HG03066 (cell line): ENCODE measurements around the gene NIPAL3.
A peak's percentile ranks its signal among the peaks of the same experiment; 100 is the strongest.

ENCODE experiments used
- ATAC-seq: cut with Tn5 transposase; IDR thresholded peaks from one replicate; pipeline ENCODE4 v1.9.1; 2021; ENCODE audit warnings: low read depth; ENCODE audit not compliant: unreplicated experiment

The NIPAL3 gene

DNA sequence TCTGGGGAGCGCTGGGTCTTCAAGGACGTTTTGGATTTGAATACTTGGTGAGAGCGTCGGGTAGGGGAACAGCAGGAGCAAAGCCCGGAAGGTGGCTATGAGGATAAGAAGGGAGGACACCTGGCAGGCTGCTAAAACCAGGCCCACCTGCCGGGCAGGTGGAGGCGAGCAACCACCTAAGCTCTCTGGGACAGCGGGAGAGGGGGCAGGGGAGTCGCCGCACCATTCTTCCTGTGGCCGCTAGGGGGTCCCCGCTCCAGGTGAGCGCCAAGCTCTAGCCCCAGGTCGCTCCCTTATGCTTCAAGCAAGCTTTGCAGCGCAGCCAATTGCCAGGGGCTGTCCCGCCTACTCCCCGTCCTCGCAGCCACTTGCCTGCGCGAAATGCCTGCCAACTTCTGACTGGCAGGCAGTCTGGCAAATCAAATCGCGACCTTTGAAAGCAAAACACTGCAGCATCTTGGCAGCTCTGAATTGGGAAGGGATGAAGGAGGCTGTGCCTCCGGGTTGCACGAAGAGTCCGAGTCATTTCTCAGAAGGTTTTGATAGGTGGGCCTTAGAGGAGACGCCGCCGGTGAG, at the start of gene NIPAL3:
Gene NIPAL3 (plus strand): TSS at position 469 of the 576 bp plus-strand sequence. CDS start 3,746 bp downstream, outside the sequence.
- peak; percentile 94 for ATAC-seq

DNA sequence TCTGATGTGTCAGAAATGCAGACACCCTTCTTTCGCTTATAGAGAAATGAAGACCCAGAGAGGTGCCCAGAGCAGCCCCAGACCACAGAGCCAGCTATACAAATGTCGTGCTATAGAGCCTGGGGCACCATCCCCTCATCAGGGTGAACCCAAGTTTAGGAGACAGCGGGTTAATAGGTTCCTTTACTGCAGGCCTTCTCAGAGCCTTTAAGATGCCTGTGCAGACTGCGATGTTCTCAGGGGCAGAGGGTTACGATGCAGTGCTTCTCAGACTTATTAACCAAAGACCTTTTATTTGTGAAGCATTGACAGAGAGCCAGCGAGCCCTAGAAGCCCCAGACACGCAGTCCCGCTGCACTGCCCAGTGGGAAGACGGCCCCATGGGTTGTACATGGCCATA, 48.9 kb upstream of the NIPAL3 start:
- ATAC-seq: no peak

DNA sequence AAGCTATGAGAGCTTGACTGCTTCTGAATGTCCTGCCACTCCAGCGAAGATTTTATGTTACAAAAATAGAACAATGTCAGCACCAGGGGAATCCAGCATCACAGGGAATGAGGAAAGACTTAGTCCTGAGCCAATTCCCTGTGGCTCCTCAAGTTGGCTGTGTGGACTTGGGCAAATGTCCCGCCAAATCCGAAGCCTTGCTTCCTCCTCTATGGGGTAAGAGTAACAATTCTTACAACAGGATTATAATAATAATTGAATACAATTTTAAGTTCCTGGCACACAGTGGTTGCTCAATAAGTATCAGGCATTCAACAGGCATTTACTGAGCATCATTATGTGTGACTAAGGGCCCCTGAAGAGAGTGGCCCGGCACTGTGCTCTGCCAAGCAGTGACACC, 46.4 kb upstream of the NIPAL3 start:
- no peak for ATAC-seq

DNA sequence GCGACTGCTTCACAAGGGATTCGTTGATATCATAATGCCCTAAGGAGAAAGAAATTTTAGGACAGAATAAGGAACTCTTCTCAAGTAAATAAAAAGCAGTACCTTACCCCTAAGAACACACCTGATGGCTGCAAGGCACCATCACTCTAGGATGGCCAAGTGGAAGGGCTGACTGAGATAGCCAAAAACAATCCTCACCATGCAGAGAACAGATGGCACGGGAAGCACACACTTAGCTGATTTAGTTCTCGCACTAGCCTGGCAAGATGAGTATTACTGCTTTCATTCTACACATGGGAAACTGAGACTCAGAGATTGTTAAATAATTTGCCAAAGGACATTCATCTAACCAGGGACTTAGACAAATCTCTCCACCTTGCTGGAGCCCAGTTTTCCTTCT, 45.8 kb upstream of the NIPAL3 start:
- ATAC-seq: no peak

DNA sequence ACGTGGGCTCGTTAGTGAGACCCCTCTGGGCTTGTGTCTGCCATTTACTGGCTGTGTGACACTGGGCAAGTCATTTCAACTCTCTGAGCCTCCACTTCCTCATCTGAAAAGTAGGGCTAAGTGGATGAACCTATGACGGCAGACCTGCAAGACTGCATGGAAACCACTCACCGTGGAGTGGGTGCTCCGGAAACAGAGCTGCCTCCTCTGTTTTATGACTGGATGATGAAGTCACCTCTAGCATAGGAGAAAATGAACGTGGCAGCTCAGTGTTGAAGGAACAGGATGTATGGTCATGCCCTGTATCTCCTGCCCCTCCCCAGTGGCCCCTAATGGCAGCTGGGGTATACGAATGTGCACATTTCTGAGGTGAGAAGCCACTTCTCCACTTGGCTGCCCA, 42.6 kb upstream of the NIPAL3 start:
- ATAC-seq: no peak

DNA sequence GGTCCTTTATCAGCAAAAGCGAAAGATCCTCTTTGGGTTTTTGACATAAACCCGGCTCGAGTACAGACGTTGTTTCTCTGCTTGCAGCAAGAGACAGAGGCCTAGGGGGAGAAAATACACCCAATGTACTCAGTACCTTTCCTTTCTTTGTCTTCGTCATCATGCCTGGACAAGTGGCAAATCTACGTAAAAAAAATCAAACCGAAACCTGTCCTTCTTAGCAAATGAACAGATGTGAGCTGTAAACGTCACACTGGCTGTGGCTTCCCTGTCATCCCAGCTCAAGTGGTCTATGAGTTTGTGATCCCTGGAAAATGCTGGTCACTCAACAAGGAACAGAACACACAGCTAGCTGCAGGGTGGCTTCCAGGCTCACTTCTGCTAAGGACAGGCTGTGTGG, 41.9 kb upstream of the NIPAL3 start:
- no peak for ATAC-seq

DNA sequence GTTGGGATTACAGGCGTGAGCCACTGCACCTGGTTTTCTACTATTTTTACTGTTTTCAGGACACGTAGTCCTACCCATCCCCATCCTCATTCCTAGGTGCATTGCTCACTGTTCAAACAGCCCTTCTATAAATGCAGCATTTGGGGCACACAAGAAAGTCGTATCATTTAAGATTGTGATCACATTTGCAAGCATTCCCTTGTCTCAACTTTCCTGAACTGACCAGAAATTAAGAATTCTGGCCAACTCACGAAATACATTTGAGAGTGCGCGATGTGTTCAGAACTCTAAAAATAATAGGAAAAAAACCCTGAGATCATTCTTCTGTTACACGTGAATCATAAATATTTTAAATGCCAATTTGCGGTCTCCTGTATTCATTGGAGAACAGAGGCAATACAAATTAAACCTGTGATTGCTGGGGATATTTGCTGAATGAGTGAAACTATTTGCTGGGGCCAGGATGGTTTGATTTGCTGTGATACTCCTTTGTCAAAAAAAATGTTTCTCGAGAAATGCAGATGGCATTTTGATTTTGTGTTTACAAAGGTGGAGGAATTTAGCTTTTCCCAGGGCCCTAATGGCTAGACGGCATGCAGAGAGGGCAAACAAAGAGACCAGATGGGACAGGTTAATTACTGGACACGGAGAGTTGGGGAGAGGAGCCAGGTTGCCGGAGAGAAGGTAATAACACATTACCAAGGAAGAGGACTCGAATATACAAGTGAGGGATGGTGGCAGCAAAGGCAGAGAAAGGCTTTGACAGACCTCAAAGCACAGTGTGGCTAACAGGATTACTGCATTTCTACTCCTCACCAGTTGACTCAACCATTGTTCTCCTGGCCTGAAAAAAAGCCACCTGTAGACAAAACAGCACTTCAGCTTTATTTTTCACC, 40.5 kb upstream of the NIPAL3 start:
- ATAC-seq: no peak

DNA sequence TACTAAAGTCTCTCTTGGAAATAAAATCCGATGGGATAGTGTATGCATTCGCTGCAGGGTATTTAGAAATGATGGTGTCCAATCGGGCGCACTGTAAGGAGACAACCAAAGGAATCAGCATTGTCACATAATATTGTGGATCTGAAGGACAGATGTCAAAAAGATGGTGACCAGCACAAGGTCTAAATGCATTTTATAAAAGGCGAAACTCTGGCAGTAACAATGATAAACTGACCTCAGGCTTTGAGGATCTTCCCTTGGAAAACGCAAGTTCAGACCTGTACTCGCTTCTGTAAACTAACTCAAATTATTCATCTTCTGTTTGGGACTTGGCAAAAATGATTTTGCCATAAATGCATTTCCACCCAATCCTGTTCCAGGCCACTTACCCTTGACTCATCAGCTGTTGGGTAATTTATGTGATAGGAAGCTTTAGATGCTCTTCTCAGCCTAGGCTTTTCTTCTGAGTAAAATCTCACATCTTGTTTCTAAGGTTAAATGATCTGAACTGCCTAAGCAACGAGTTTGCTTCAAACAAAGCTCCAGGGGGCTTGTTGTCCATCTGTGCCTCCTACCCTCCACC, 35.8 kb upstream of the NIPAL3 start:
- no peak for ATAC-seq

DNA sequence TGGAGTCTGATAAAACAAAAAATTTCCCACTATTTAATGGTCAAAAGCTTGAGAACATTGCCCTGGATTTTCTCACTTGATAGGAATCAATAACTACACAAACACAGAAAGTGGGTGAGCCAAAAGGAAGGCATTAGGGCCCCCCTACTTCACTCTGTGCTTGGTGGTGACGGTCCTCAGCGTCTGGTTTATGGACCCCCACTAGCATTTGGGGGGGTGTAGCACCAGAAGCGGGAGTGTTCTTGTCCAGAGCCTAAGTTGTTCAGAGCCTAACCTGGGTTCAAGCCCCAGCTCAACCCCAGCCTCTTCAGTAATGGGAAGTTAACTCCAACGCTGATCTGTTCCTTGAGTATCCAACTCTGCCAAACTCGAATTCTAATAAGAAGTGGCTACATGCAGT, 35.1 kb upstream of the NIPAL3 start:
- no peak for ATAC-seq

DNA sequence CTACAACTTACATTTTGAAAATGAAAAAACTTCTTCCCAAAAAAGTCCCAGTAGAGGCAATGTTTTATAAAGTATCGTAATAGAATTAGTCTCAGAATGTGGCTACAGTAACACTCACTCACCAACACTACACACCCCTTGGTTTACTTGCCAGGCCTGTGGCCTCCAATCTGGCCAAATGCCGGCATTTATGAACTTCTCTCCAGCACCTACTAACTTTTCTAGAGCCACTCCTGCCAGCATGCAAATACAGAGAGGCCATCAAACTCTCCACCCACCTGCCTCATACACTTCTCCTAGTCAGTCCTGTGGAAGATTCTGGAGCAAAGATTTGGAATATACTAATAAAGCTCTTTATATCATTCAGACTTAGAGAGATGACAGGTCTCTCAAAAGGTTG, 34.3 kb upstream of the NIPAL3 start:
- no peak for ATAC-seq

DNA sequence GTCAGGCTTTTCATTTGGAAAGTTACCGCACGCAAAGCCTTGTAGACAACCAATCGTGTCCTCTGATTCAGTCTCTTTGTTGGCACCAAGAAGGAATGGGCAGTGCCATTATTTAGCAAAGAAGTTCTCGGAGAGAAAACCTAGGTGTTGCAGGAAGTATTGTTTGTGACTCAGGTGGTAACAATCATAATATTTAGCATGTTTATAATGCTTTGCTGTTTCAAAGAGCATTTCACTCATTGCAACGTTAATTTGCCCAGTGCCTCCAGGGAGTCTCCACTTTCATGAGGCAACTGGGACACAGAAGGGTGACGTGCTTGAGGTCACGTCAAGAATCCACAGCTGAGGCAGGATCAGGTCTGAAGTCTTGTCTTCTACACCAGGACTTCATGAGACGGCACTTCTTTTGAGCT, 33.4 kb upstream of the NIPAL3 start:
- ATAC-seq: no peak

DNA sequence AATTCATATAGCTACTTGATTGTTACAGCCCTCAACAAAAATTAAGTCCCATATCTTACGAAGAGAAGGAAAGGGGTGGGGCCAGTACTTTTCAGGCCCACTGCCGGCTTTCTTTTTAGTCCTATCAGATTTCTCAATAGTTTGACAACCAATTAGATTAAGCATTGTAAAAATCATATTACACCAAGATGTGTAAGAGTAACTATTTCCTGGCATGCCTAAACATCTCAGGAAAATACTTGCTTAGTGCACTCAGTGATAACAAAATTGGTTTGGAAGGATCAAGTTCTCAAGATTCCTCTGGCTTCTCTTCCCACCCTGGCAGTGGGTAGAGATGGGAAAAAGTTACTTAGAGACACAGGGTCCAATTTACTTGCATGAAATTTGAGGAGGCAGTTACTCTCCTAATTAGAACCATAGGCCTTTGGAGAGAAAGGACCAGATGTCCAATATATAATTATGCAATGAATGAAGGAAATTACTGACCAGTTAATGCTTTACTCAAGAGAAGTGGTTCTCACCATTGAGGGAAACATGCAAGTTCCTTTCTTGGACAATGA, 32.1 kb upstream of the NIPAL3 start:
- no peak for ATAC-seq

DNA sequence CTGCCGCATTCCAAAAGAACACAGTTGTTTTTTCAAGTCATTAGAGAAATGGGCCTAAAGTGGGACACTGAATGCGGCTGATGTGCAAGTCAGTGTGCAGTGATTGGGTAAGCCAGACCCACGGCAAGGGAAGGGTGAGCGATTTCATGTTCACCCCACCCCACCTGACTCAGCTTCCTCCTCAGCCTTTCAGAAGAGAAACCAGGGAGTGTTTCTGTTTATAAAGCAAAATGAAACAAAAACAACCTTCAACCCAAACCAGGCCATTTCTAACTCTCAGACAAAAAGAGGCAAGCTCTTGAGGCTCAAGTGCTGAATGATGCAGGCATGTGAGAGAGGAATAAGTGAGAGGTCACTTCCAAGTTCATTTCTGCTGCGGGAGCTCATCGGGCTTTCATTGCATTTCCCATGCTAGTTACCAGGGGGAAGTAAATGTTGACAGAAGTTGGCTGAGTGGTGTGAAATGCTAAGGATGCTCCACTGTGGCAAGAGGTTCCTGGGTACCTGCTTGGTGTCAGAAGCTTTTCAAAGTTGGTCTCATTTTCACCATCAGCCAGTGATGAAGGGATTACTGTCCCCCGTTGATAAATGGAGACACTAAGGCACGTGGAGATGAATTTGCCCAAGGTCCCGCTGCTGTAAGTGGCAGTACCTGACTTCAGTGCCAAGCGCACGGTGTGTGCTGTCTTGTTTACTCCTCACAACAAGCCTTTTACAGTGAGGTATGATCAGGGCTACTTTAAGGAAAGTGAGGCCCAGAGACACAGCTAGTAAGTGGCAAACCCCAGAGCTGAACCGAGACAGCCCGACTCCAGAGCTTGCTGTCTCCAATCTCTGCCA, 31.1 kb upstream of the NIPAL3 start:
- ATAC-seq: no peak

DNA sequence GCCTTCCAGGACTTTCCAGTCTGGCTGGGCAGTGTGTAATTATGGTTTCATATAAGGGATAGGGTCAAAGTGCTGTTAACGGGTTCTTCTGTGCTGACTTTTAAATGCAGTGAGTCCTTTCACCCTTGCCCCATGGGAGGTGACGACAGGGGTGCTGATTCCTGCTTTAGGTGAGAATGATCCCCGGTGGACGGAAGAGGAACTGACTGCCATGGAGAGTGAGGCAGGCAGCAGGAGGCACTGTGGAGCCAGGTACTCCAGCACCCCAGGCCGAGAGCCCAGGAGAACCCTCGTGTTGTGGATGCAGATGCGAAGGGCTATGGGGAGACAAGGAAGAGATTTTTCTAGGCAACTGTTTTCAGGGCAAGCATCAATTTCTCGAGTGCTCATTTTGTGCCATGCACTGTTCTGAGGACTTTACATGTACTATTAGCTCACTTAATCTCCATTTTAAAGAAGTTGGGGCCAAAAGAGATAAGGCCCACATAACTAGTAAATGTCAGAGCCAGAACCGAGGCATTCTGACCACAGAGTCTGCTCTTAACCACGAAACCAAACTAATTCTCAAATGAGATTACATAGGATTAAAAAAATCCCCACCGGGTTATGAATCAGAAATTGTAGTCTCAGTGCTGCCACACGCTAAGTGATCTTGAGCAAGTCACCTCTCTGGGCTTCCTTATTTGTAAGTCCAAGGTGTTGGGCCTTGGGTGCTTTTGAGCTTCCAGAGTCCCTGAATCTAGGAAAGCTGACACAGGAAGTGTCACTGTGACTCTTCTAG, 30.3 kb upstream of the NIPAL3 start:
- no peak for ATAC-seq

DNA sequence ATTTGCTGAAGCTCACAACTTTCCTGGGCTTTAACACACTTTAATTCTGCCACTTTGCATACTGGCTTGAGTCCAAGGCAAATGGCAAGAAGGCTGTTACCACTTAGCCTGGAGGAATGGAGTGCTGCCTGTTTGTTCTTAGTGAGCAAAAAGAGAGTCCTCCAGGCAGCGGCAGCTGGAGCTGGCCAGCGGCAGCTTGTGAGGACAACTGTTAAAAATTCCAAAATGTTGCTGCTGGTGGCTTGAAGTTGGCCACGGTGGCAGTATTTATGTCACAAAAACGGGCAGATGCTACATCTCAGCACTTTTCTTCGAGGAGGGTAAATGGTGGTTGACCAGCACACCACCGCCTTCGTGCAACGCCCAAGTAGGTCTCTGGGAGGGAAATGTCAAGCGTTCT, 29.4 kb upstream of the NIPAL3 start:
- no peak for ATAC-seq

DNA sequence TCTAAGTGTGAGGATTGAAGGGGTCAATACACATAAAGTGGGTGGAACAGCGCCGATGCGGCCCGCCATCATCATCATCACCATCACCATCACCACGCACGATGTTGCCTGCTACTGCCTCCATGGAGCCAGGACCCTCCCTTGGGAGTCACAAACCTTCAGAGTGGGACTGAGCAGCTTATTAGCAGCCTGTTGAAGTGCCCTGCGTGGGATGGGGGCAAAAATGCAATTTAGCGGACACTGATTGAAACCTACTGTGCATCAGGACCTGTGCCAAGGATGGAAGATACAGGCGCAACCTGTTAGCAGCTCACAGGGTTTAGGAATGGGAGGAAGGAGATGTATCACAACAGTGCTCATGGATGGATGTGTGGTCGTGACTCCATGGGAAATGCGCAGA, 28.7 kb upstream of the NIPAL3 start:
- ATAC-seq: no peak

DNA sequence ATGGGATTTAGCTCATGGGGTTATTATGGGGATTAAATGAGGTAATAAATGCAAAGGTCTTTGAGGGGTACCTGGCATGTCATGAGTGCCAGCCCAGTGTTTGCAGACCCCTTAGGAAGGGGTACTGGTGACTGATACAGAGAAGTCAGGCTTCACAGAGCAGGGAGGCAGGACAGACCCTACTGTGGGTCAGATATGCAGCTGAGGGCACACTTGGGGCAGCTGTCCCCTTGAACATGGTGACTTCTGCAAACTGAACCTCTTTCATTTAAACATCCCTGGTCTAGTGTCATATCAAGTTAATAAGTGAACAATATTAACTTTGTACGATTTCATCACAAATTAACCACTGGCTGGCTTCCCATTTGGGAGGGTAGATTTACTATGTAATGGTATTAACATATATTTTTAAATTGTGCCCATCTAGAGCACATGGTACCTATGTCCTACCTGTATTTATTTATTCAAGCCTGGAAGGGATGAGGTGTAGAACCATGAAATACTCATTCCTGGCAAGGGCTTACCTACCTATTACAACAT, 27.9 kb upstream of the NIPAL3 start:
- ATAC-seq: no peak

DNA sequence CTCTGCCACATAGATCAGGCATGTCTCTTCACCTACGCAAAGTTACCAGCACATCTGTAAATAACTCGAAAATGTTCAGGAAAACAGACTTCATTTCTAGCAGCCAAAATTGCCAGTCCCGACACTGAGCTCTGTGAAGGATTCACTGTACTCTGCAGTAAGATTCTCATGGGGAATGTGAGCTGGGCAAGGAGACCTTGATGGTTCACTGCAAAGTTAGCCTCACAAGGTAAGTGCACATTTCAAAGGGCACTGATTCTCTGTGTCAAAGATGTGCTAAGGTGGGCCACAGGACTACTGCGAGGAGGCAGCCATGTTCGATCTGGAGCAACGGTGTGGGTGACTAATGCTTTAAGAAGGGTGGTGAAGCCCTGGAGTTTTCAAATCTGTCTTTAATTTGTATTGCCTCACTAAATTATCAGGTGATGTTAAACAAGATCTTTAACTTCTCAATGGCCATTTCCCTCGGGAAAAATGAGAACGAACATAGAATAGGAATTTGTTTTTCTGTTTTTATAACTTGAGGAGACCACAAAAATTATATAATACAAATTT, 27.2 kb upstream of the NIPAL3 start:
- no peak for ATAC-seq

DNA sequence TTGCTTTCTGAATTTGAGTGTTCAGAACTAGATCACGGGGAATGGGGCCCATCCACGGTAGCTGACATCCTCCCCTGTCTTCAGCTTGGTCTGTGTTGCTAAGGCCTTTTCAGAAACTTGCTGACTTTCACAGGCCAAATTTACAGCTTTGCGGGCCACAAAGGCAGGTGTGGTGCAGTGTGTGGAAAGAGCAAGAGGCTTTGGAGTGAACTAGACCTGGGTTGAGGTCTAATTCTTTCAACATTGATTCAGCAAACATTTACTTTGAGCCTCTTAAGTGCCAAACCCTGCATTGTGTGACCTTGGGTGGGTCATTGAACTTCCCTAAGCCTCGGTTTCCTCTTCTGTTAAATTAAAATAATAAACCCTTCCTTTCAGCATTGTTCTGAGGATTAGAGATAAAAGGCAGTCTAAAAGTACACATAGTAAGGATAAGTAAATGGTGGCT, 26.3 kb upstream of the NIPAL3 start:
- no peak for ATAC-seq
